ENCODE results near the gene LCN10.

DNA sequence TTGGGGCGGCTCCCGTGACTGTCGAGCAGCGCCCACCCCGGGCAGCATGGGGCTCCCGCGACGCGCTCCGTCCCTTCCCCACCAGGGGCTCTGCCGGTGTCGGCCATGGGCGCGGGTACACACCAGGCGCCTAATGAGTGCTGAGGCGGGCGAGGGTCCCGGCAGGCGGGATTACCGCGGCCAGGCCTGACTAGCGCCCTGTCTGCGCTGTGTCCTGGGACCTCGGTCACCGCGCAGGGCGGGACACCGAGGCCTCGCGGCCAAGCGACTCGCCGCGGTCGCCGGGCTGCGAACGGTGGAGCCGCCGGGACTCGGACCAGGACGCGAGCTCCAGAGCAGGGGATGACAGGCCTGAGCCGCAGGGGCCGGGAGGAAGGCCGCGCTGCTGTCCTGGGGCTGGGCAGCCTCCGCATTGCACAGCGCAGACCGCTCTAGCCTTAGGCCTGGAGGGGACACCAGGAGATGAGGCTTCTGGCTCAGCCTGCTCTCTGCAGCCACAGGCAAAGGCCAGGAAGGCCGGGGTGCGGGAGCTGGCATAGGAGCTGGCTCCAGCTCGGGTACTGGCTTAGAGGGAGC lies 14.1 kb downstream of the LCN10 start:
- TF ChIP-seq, protein P1, sequence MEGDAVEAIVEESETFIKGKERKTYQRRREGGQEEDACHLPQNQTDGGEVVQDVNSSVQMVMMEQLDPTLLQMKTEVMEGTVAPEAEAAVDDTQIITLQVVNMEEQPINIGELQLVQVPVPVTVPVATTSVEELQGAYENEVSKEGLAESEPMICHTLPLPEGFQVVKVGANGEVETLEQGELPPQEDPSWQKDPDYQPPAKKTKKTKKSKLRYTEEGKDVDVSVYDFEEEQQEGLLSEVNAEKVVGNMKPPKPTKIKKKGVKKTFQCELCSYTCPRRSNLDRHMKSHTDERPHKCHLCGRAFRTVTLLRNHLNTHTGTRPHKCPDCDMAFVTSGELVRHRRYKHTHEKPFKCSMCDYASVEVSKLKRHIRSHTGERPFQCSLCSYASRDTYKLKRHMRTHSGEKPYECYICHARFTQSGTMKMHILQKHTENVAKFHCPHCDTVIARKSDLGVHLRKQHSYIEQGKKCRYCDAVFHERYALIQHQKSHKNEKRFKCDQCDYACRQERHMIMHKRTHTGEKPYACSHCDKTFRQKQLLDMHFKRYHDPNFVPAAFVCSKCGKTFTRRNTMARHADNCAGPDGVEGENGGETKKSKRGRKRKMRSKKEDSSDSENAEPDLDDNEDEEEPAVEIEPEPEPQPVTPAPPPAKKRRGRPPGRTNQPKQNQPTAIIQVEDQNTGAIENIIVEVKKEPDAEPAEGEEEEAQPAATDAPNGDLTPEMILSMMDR (IDR thresholded peaks at IDR 0.05), result no peak
- no peak for TF ChIP-seq POLR2AphosphoS5 (IDR thresholded peaks at IDR 0.05)

Measured in upper lobe of left lung (tissue), 4 donors.